NCI-H748 (cell line): ENCODE data around the gene RRBP1.

Experiments used
- DNase-seq: peaks from one replicate; lab custom pipeline; 2025; ENCODE audit not compliant: unreplicated experiment; lab: John Stamatoyannopoulos, UW

The RRBP1 gene

GRCh38 chr20:17682103-17682888 is at the start of gene RRBP1:
RRBP1 (minus strand) TSS chr20:17682242; CDS start chr20:17660507, 21,735 bp downstream.
- peak; percentile 100 for DNase-seq

GRCh38 chr20:17731233-17731632 is 49.2 kb upstream of the RRBP1 start:
- no peak for DNase-seq

- no peak for DNase-seq
Measured at GRCh38 chr20:17730071-17730470, 48.0 kb upstream of the RRBP1 start.

GRCh38 chr20:17728074-17728473 is 46.0 kb upstream of the RRBP1 start:
- no peak for DNase-seq

- no peak for DNase-seq
Measured at GRCh38 chr20:17727351-17727750, 45.3 kb upstream of the RRBP1 start.

- no peak for DNase-seq
Measured at GRCh38 chr20:17726902-17727301, 44.9 kb upstream of the RRBP1 start.

- peak; percentile 65 for DNase-seq
Measured at GRCh38 chr20:17725094-17725835, 43.2 kb upstream of the RRBP1 start.

GRCh38 chr20:17723301-17723691 is 41.3 kb upstream of the RRBP1 start:
- DNase-seq = no peak

GRCh38 chr20:17722493-17723300 is 40.7 kb upstream of the RRBP1 start:
- DNase-seq = no peak

- no peak for DNase-seq
Measured at GRCh38 chr20:17721802-17722486, 39.9 kb upstream of the RRBP1 start.

- DNase-seq = no peak
Measured at GRCh38 chr20:17720755-17721154, 38.7 kb upstream of the RRBP1 start.

- no peak for DNase-seq
Measured at GRCh38 chr20:17716331-17716730, 34.3 kb upstream of the RRBP1 start.

- no peak for DNase-seq
Measured at GRCh38 chr20:17715075-17715474, 33.0 kb upstream of the RRBP1 start.

GRCh38 chr20:17714597-17714996 is 32.6 kb upstream of the RRBP1 start:
- DNase-seq = no peak

GRCh38 chr20:17712708-17713107 is 30.7 kb upstream of the RRBP1 start:
- DNase-seq = no peak

- no peak for DNase-seq
Measured at GRCh38 chr20:17712201-17712600, 30.2 kb upstream of the RRBP1 start.

- DNase-seq = no peak
Measured at GRCh38 chr20:17711267-17711627, 29.2 kb upstream of the RRBP1 start.

GRCh38 chr20:17710379-17711266 is 28.6 kb upstream of the RRBP1 start:
- no peak for DNase-seq

GRCh38 chr20:17709361-17710293 is 27.6 kb upstream of the RRBP1 start:
- DNase-seq = no peak
